ENCODE measurements around the gene TNFSF9. TPM values are rescaled to one million over a fixed set of nuclear protein-coding genes. Genes with fewer than 3 reads are reported as not detected.

TNFSF9 gene
- total and polyA plus RNA-seq, 2 of the 8 experiments (the other 6 are each of a cell fraction or from before 2014, with no cell fraction given): 1.7 to 4.4 TPM

DNA sequence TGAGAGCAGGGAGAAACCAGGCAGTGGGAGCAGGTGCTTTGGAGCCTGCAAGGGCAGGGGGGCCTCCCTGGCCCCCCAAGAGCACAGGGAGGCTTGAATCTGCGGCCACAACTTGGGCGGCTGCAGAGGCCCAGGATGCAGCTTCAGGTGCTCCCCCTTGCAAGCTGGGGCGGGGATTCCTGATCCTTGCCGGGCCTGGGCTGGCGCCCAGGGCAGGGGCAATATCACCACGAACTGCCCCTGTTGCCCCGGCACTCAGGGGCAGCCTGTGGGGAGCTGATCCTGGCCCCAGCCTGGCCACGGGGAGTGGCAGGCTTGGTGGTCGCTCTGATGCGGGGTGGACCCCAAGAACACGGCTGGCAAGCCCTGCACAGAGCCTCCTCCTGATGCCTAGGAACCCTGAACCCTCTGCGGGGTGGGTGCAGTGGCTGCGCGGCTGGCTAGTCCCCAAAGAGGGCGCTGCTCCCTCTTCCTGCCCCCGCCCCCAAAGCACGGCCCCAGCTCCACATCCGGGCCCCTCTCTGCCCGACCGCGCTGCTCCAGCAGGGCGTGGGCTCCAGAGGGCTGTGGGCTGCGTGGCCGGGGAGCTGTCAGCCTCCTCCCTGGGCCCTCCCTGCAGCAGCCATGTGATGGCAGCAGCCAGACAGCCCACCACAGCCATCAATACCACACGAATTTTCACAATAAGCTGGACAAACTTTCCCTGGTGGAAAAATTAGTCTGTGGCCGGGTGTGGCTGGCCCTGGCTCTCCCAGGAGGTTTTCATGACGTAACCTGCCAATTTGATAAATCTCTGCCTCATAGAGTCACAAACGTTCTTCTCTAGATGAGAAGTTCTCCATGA, 21.0 kb downstream of the TNFSF9 start (continued):
- TF ChIP-seq, protein P1, sequence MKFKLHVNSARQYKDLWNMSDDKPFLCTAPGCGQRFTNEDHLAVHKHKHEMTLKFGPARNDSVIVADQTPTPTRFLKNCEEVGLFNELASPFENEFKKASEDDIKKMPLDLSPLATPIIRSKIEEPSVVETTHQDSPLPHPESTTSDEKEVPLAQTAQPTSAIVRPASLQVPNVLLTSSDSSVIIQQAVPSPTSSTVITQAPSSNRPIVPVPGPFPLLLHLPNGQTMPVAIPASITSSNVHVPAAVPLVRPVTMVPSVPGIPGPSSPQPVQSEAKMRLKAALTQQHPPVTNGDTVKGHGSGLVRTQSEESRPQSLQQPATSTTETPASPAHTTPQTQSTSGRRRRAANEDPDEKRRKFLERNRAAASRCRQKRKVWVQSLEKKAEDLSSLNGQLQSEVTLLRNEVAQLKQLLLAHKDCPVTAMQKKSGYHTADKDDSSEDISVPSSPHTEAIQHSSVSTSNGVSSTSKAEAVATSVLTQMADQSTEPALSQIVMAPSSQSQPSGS (IDR thresholded peaks at IDR 0.05; ENCODE audit: low read length): no peak
- TF ChIP-seq KDM1A (IDR thresholded peaks at IDR 0.05; ENCODE audit: borderline replicate concordance, low read length) (no peak), NANOG (IDR thresholded peaks at IDR 0.05; ENCODE audit: insufficient read depth, low read depth, low read length, poor library complexity, severe bottlenecking) (no peak), BRCA1 (IDR thresholded peaks at IDR 0.05; ENCODE audit: low read depth, low read length) (no peak), EGR1 (IDR thresholded peaks at IDR 0.05; ENCODE audit: borderline replicate concordance, low read depth, low read length) (peak; percentile 18; the same call in 1 of the 2 replicates), TCF12 (IDR thresholded peaks at IDR 0.05; ENCODE audit: low read depth, low read length) (no peak), MAFK (IDR thresholded peaks at IDR 0.05; ENCODE audit: low read depth, low read length) (no peak), RXRA (IDR thresholded peaks at IDR 0.05; ENCODE audit: insufficient read depth, low read depth, low read length) (no peak), POLR2AphosphoS5 (IDR thresholded peaks at IDR 0.05; ENCODE audit: low read depth, low read length) (no peak)
- TF ChIP-seq, protein P2, sequence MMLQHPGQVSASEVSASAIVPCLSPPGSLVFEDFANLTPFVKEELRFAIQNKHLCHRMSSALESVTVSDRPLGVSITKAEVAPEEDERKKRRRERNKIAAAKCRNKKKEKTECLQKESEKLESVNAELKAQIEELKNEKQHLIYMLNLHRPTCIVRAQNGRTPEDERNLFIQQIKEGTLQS (IDR thresholded peaks at IDR 0.05; ENCODE audit: insufficient read depth, low read depth, low read length): no peak

Measured in H1 (cell line).